OCI-LY3 (cell line): Measurements from ENCODE around the gene SVIP.
A peak's percentile ranks its signal among the peaks of the same experiment; 100 is the strongest.

Experiments used
- H2AFZ ChIP-seq: fragments of 200-600, 300-600 bp; shearing (Covaris generic); 2 replicates; pipeline ENCODE4 v1.6.0; 2014; ENCODE audit warnings: antibody characterized with exemption, low read depth, low read length
- H3K27ac ChIP-seq: fragments of 200-600, 300-600 bp; sonication (generic); 2 replicates; pipeline ENCODE4 v1.5.1; 2014; ENCODE audit warnings: mild to moderate bottlenecking, low read length, moderate library complexity, mixed read lengths
- H3K27me3 ChIP-seq: fragments of 200-600, 300-600 bp; sonication (generic); 2 replicates; pipeline ENCODE4 v1.6.1; 2014; ENCODE audit warnings: low read depth, low read length, mixed read lengths
- H3K36me3 ChIP-seq: fragments of 200-600, 300-600 bp; sonication (generic); replicated peaks from 2 replicates; pipeline ENCODE3; 2014; ENCODE audit warnings: low read depth, low read length, mixed read lengths
- H3K4me1 ChIP-seq: fragments of 300-600, 200-600 bp; sonication (generic); 2 replicates; pipeline ENCODE4 v1.6.1; 2014; ENCODE audit warnings: low read length, mixed read lengths
- H3K4me2 ChIP-seq: fragments of 200-600, 300-600 bp; sonication (generic); 2 replicates; pipeline ENCODE4 v1.6.1; 2014; ENCODE audit warnings: low read length, mixed read lengths
- H3K4me3 ChIP-seq: fragments of 300-600, 200-600 bp; sonication (generic); 2 replicates; pipeline ENCODE4 v1.5.1; 2014; ENCODE audit warnings: antibody characterized with exemption, mild to moderate bottlenecking, low read length, moderate library complexity
- H3K79me2 ChIP-seq: fragments of 300-600, 200-600 bp; shearing (Covaris generic); 2 replicates; pipeline ENCODE4 v1.6.1; 2014; ENCODE audit warnings: mild to moderate bottlenecking, low read length, mixed read lengths
- H3K9ac ChIP-seq: fragments of 300-600, 200-600 bp; shearing (Covaris generic); 2 replicates; pipeline ENCODE4 v1.6.0; 2014; ENCODE audit warnings: mild to moderate bottlenecking, low read length, moderate library complexity
- H3K9me3 ChIP-seq: fragments of 200-600, 300-600 bp; shearing (Covaris generic); 2 replicates; pipeline ENCODE4 v1.6.1; 2014; ENCODE audit warnings: low read length, mixed read lengths; ENCODE audit not compliant: insufficient read depth
- H4K20me1 ChIP-seq: fragments of 200-600, 300-600 bp; sonication (generic); 2 replicates; pipeline ENCODE4 v1.6.1; 2016; ENCODE audit warnings: low read length, mixed read lengths; ENCODE audit not compliant: insufficient read depth
- CTCF ChIP-seq: fragments of 200-600, 300-600 bp; sonication (generic); IDR thresholded peaks from 2 replicates; pipeline ENCODE4 v1.5.1; 2014; ENCODE audit warnings: antibody characterized with exemption, low read length, low read depth
- EZH2phosphoT487 ChIP-seq: fragments of 200-600 bp; shearing (Covaris generic); IDR thresholded peaks from 2 replicates; pipeline ENCODE4 v1.6.1; 2018; ENCODE audit warnings: antibody characterized with exemption, mixed run types, low read depth

SVIP gene

GRCh38 chr11:22797047-22797446 is 32.6 kb downstream of the SVIP start:
- no peaks in the 10 kb centered on the region for H3K27me3 ChIP-seq
- H3K9ac ChIP-seq, result no peak overlapping the region
- H3K4me1 ChIP-seq, result no peaks in the 10 kb centered on the region
- H3K9me3 ChIP-seq, result no peaks in the 10 kb centered on the region
- no peaks in the 10 kb centered on the region for H4K20me1 ChIP-seq
- H2AFZ ChIP-seq, result no peak overlapping the region
- H3K4me3 ChIP-seq, result no peak overlapping the region
- H3K27ac ChIP-seq, result no peak overlapping the region
- no peaks in the 10 kb centered on the region for H3K79me2 ChIP-seq
- TF ChIP-seq CTCF (no peak), EZH2phosphoT487 (no peak)
- H3K36me3 ChIP-seq, result no peaks in the 10 kb centered on the region
- no peak overlapping the region for H3K4me2 ChIP-seq

GRCh38 chr11:22795914-22796313 is 33.7 kb downstream of the SVIP start:
- no peaks in the 10 kb centered on the region for H3K4me1 ChIP-seq
- no peaks in the 10 kb centered on the region for H3K36me3 ChIP-seq
- no peak overlapping the region for H3K4me2 ChIP-seq
- TF ChIP-seq CTCF (no peak), EZH2phosphoT487 (no peak)
- H3K27ac ChIP-seq, result no peak overlapping the region
- H3K9ac ChIP-seq, result no peak overlapping the region
- no peak overlapping the region for H3K4me3 ChIP-seq
- no peaks in the 10 kb centered on the region for H4K20me1 ChIP-seq
- no peak overlapping the region for H2AFZ ChIP-seq
- H3K27me3 ChIP-seq, result no peaks in the 10 kb centered on the region
- H3K9me3 ChIP-seq, result no peaks in the 10 kb centered on the region
- H3K79me2 ChIP-seq, result no peaks in the 10 kb centered on the region

GRCh38 chr11:22792497-22792896 is 37.1 kb downstream of the SVIP start:
- H3K4me2 ChIP-seq, result no peak overlapping the region
- TF ChIP-seq EZH2phosphoT487, result no peak
- TF ChIP-seq CTCF, result no peak
- no peaks in the 10 kb centered on the region for H3K27me3 ChIP-seq
- H3K27ac ChIP-seq, result no peak overlapping the region
- no peaks in the 10 kb centered on the region for H3K79me2 ChIP-seq
- H3K9me3 ChIP-seq, result no peaks in the 10 kb centered on the region
- H2AFZ ChIP-seq, result no peak overlapping the region
- H4K20me1 ChIP-seq, result no peaks in the 10 kb centered on the region
- H3K36me3 ChIP-seq, result no peaks in the 10 kb centered on the region
- no peaks in the 10 kb centered on the region for H3K4me1 ChIP-seq
- H3K4me3 ChIP-seq, result no peak overlapping the region
- no peak overlapping the region for H3K9ac ChIP-seq

- no peaks in the 10 kb centered on the region for H3K9me3 ChIP-seq
- no peaks in the 10 kb centered on the region for H3K79me2 ChIP-seq
- TF ChIP-seq EZH2phosphoT487 (no peak), CTCF (peak; percentile 85)
- H3K27me3 ChIP-seq, result no peaks in the 10 kb centered on the region
- H3K36me3 ChIP-seq, result no peaks in the 10 kb centered on the region
- no peak overlapping the region for H2AFZ ChIP-seq
- peaks cover 14% of the 10 kb centered on the region for H3K4me1 ChIP-seq
- H4K20me1 ChIP-seq, result no peaks in the 10 kb centered on the region
- H3K27ac ChIP-seq, result no peak overlapping the region
- 0 out of 2 replicates have a peak overlapping the region, but pooled peaks have one; percentile 15 for H3K4me3 ChIP-seq
- no peak overlapping the region for H3K9ac ChIP-seq
- H3K4me2 ChIP-seq, result peak overlapping the region; percentile 40
Observed at GRCh38 chr11:22787551-22788162, 41.9 kb downstream of the SVIP start.
